Measurements from ENCODE around the gene ZNF608. TPM values are rescaled to one million over a fixed set of nuclear protein-coding genes. Genes with fewer than 3 reads are reported as not detected.

The ZNF608 gene
- total and polyA plus RNA-seq, 11 donors: 3.3 to 26.7 (median 10.1) TPM

DNA sequence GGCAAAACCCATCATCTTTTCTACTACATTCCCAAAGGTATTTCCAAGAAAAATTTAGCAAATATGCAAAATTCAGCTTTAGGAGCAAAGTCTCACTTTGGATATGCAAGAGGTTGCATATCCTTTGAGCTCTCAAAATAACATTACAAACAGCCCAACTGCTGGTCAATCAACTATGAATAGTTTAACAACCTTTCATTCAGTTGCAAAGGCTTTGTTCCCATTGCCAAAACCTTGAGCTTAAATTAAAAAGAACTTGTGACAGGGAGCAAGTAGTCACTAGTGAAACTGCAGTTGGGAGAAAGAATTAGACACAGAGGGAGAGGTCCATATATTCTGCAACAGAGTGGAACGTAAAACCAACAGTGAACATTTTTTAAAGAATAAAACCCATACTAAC is 8.8 kb downstream of the ZNF608 start:
- H3K4me3 ChIP-seq: no peak overlapping the region
- DNase-seq: no peak
- H3K4me1 ChIP-seq: peaks cover 0 to 69% (median 35%) of the 10 kb centered on the region in 12 donors
- no peak overlapping the region for H3K27ac ChIP-seq
- no peaks in the 10 kb centered on the region for H3K36me3 ChIP-seq
- H3K9me3 ChIP-seq: no peaks in the 10 kb centered on the region
- no peaks in the 10 kb centered on the region for H3K27me3 ChIP-seq
- TF ChIP-seq POLR2A (IDR thresholded peaks at IDR 0.05): no peak
- TF ChIP-seq, protein P1, sequence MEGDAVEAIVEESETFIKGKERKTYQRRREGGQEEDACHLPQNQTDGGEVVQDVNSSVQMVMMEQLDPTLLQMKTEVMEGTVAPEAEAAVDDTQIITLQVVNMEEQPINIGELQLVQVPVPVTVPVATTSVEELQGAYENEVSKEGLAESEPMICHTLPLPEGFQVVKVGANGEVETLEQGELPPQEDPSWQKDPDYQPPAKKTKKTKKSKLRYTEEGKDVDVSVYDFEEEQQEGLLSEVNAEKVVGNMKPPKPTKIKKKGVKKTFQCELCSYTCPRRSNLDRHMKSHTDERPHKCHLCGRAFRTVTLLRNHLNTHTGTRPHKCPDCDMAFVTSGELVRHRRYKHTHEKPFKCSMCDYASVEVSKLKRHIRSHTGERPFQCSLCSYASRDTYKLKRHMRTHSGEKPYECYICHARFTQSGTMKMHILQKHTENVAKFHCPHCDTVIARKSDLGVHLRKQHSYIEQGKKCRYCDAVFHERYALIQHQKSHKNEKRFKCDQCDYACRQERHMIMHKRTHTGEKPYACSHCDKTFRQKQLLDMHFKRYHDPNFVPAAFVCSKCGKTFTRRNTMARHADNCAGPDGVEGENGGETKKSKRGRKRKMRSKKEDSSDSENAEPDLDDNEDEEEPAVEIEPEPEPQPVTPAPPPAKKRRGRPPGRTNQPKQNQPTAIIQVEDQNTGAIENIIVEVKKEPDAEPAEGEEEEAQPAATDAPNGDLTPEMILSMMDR (IDR thresholded peaks at IDR 0.05): no peak
- 90 to 100% (median 98%) methylated on average over 1 of the region's 1 CpG for WGBS, 4 donors
- intact Hi-C loops (cut with DNase I): no loop called here
- no peak for ATAC-seq

DNA sequence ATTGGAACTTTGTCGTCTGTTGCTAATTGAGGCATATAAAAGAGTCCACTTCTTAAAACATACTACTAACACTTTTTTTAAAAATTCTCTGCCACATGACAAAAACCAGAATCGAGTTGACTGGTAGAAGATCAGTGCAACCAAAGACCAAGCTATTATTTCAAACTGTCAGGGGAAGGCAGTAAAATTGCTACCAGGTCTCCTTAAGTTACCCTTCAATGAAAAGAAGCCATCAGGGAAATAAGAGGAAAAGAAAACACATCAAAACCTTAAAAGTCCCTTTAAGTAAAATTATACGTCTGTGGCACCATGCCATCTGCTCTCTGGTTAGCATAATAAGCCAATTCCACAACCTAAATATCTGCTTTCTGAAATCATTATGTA is 9.6 kb downstream of the ZNF608 start:
- H3K4me3 ChIP-seq: no peak overlapping the region
- no peak for ATAC-seq
- intact Hi-C loops (cut with DNase I): no loop called here
- peaks cover 0 to 66% (median 27%) of the 10 kb centered on the region in 12 donors for H3K4me1 ChIP-seq
- H3K27me3 ChIP-seq: no peaks in the 10 kb centered on the region
- no peaks in the 10 kb centered on the region for H3K36me3 ChIP-seq
- TF ChIP-seq, protein P1 (IDR thresholded peaks at IDR 0.05): no peak
- TF ChIP-seq POLR2A (IDR thresholded peaks at IDR 0.05): no peak
- no peak for DNase-seq
- no peaks in the 10 kb centered on the region for H3K9me3 ChIP-seq
- 64 to 78% (median 77%) methylated on average over 3 of the region's 3 CpGs for WGBS, 4 donors
- peak overlapping the region in 1 of 12 donors; percentile 35 for H3K27ac ChIP-seq

DNA sequence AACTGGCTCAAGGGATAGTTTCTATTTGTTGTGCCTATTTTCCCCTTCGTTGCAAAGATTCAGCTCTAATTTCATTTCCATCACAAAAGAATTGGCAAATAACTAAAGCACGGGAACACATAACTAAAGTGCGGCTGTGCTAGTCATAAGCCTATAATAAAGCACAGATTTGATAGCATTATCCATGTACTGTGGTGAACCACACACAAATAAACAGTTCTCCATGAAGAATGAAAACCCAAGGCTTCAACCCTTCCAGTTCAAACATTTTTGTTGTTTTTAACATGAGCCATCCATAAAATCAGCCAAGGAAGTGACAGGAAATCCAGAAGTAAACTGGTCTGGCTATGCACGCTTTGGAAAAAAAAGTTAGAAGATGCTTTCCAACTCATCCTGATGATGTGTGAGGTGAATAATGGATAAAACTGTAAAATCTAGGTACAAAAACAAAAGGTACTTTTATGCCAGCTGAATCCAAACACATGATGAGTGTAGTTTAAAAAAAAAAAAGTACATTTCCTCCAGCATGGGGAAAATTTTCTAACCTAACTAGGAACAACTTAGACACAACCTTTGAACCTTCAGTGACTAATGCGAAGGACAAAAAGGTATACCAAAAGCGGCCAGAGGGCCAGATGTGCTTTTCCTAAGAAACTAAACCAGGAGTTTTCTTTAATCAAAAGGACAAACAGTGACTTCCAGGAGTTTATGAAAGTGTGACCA is 10.2 kb downstream of the ZNF608 start:
- H3K27me3 ChIP-seq: no peaks in the 10 kb centered on the region
- peak in 1 of 4 donors; percentile 43 for ATAC-seq
- H3K4me1 ChIP-seq: peaks cover 0 to 61% (median 24%) of the 10 kb centered on the region in 12 donors
- H3K36me3 ChIP-seq: no peaks in the 10 kb centered on the region
- peak overlapping the region in 7 of 12 donors; percentile 30 to 53 (median 41) for H3K4me3 ChIP-seq
- WGBS, 4 donors: 62 to 73% (median 65%) methylated on average over 6 of the region's 6 CpGs
- TF ChIP-seq, protein P1 (IDR thresholded peaks at IDR 0.05): no peak
- TF ChIP-seq POLR2A (IDR thresholded peaks at IDR 0.05): no peak
- no peak for DNase-seq
- H3K27ac ChIP-seq: peak overlapping the region in 7 of 12 donors; percentile 7 to 55 (median 33)
- H3K9me3 ChIP-seq: no peaks in the 10 kb centered on the region
- intact Hi-C loops (cut with DNase I): no loop called here

DNA sequence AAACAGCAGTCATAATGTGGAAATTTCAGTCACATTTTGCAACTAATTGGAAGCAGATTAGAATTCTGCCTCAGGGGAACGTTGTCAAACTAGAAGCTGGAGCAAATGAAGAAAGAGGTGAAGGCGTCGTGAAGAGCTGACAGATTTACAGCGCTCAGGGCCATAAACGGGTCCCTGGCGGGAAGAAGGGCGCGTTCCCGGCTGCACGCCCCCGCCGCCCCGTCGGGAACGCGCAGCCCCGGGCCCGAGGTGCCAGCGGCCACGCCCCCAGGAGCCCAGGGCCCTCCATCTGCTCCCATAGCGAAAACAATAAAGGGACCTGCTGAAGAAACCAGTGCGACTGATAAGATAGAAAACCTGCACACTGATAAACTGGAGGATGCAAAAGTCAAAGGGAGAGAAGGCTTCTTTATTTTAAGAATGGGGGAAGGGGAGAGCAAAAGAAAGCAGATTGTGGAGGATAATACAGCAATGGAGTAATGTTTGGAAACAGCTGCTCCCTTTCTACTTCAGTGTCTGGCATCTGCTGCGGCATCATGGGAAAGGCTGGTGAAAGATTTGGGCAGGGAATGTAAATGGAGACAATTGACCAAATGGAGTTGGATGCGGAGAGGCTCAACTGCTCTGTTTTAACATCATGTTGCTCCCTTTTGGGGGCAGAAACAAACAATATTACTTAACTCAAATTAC is 11.1 kb downstream of the ZNF608 start:
- no peaks in the 10 kb centered on the region for H3K27me3 ChIP-seq
- H3K4me1 ChIP-seq: peaks cover 0 to 55% (median 24%) of the 10 kb centered on the region in 12 donors
- peak overlapping the region in 7 of 12 donors; percentile 7 to 55 (median 35) for H3K27ac ChIP-seq
- WGBS, 4 donors: 42 to 64% (median 55%) methylated on average over 24 of the region's 24 CpGs
- ATAC-seq (peak in 2 of 4 donors; percentile 61 to 73), DNase-seq (no peak)
- no peaks in the 10 kb centered on the region for H3K9me3 ChIP-seq
- intact Hi-C loops (cut with DNase I): no loop called here
- peak overlapping the region in 11 of 12 donors; percentile 0 to 53 (median 38) for H3K4me3 ChIP-seq
- no peaks in the 10 kb centered on the region for H3K36me3 ChIP-seq
- TF ChIP-seq, protein P1 (IDR thresholded peaks at IDR 0.05): no peak
- no peak for TF ChIP-seq POLR2A (IDR thresholded peaks at IDR 0.05)
